HepG2 (cell line): ENCODE data around the gene MAB21L4. TPM values are rescaled to one million over a fixed set of nuclear protein-coding genes. Genes with fewer than 3 reads are reported as not detected.

Experiments
- ARID2 ChIP-seq: sonication (generic); formaldehyde crosslinking; IDR thresholded peaks from 2 replicates; pipeline ENCODE4 v1.8.1; 2022; ENCODE audit warnings: mild to moderate bottlenecking, missing genetic modification reagents, borderline replicate concordance
- ARNTL ChIP-seq: sonication (generic); formaldehyde crosslinking; IDR thresholded peaks from 2 replicates; pipeline ENCODE4 v1.4.0; 2020; ENCODE audit warnings: mild to moderate bottlenecking, missing genetic modification reagents
- CEBPB ChIP-seq: IDR thresholded peaks from 2 replicates; pipeline ENCODE4 v1.6.1; 2011; ENCODE audit warnings: low read depth, low read length, improper control_type of control experiment, borderline replicate concordance
- EZH2 ChIP-seq: conservative IDR thresholded peaks from 2 replicates; pipeline ENCODE4 v1.6.1; 2012; ENCODE audit warnings: mild to moderate bottlenecking, low read depth, low read length, moderate library complexity
- FOXK2 ChIP-seq: fragments of 450-650 bp; IDR thresholded peaks from 2 replicates; pipeline ENCODE4 v1.6.1; 2016
- IRF2 ChIP-seq: IDR thresholded peaks from 2 replicates; pipeline ENCODE4 v1.6.1; 2018; ENCODE audit warnings: missing genetic modification reagents, missing compliant biosample characterization
- KDM5B ChIP-seq: sonication (generic); formaldehyde crosslinking; IDR thresholded peaks from 2 replicates; pipeline ENCODE4 v1.4.0; 2020; ENCODE audit warnings: missing genetic modification reagents, mild to moderate bottlenecking, borderline replicate concordance
- NR3C1 ChIP-seq: sonication (generic); formaldehyde crosslinking; IDR thresholded peaks from 2 replicates; pipeline ENCODE4 v1.4.0; 2020; ENCODE audit warnings: missing genetic modification reagents
- SALL2 ChIP-seq: sonication (generic); formaldehyde crosslinking; IDR thresholded peaks from 2 replicates; pipeline ENCODE4 v1.8.1; 2023; ENCODE audit warnings: mild to moderate bottlenecking, missing genetic modification reagents, inconsistent platforms
- STAT6 ChIP-seq: sonication (generic); formaldehyde crosslinking; IDR thresholded peaks from 2 replicates; pipeline ENCODE4 v1.4.0; 2020; ENCODE audit warnings: missing genetic modification reagents, mild to moderate bottlenecking, borderline replicate concordance
- ZFP1 ChIP-seq: IDR thresholded peaks from 2 replicates; pipeline ENCODE4 v1.6.1; 2016
- ZFP62 ChIP-seq: sonication (generic); formaldehyde crosslinking; IDR thresholded peaks from 2 replicates; pipeline ENCODE4 v1.4.0; 2020; ENCODE audit warnings: missing genetic modification reagents
- ZKSCAN5 ChIP-seq: sonication (generic); formaldehyde crosslinking; IDR thresholded peaks from 2 replicates; pipeline ENCODE4 v1.5.1; 2020; ENCODE audit warnings: mild to moderate bottlenecking, missing genetic modification reagents
- ZNF142 ChIP-seq: sonication (generic); formaldehyde crosslinking; IDR thresholded peaks from 2 replicates; pipeline ENCODE4 v1.4.0; 2020; ENCODE audit warnings: missing genetic modification reagents
- ZNF281 ChIP-seq: sonication (generic); formaldehyde crosslinking; IDR thresholded peaks from 2 replicates; pipeline ENCODE4 v1.4.0; 2020; ENCODE audit warnings: missing genetic modification reagents, borderline replicate concordance
- ZNF883 ChIP-seq: sonication (generic); formaldehyde crosslinking; IDR thresholded peaks from 2 replicates; pipeline ENCODE4 v1.5.1; 2020; ENCODE audit warnings: mild to moderate bottlenecking, missing genetic modification reagents; ENCODE audit errors: not compliant biosample characterization
- polyA plus RNA-seq, 8 experiments: library from polyadenylated mRNA; depleted of rRNA in 3 of 8; stranded (reverse) in 7 of 8; unstranded in 1 of 8; fragments of >200 nt; fragmentation: Illumina TruSeq in 4 of 8; extraction: Trizol in 4 of 8; gene quantifications; 2 replicates each; pipeline versions ENCODE4 v1.2.1 to v1.2.3, GENCODE V29; 2011 to 2016; ENCODE audit warnings: low read depth in 4 of 8, missing spikeins in 1 of 8, mixed read lengths in 1 of 8; ENCODE audit not compliant: insufficient read depth in 1 of 8
- total RNA-seq, 5 experiments: library from RNA; depleted of rRNA; stranded (reverse); fragments of >200 nt; fragmentation: Illumina TruSeq; extraction: Trizol; gene quantifications; 2 replicates each; pipeline ENCODE4 v1.2.3, GENCODE V29; 2016; ENCODE audit warnings: low read depth in 1 of 5

Gene MAB21L4
- total and polyA plus RNA-seq, 2 of the 13 experiments (the other 11 are each of a cell fraction or from before 2014, with no cell fraction given) = 3.0 to 14.0 TPM

GRCh38 chr2:240876475-240877251 lies 19.3 kb downstream of the MAB21L4 start (continued):
- peak; percentile 96; the same call in 1 of the 2 replicates for TF ChIP-seq ARID2 (CRISPR knock-in tag)
- TF ChIP-seq FOXK2 = no peak
- no peak; the same call in 1 of the 2 replicates for TF ChIP-seq ZFP1 (CRISPR knock-in tag)
- TF ChIP-seq ZKSCAN5 (CRISPR knock-in tag) = no peak
- TF ChIP-seq IRF2 = peak; percentile 86
- TF ChIP-seq KDM5B (CRISPR knock-in tag) = peak; percentile 84; the same call in 1 of the 2 replicates
- TF ChIP-seq ARNTL (CRISPR knock-in tag) = peak; percentile 95
- 0 out of 2 replicates have a peak, but pooled peaks have one; percentile 52 for TF ChIP-seq SALL2 (CRISPR knock-in tag)
- no peak for TF ChIP-seq ZNF142
- peak; percentile 52; the same call in 1 of the 2 replicates for TF ChIP-seq ZNF281 (CRISPR knock-in tag)
- TF ChIP-seq ZFP62 (CRISPR knock-in tag) = no peak
- no peak for TF ChIP-seq CEBPB
- TF ChIP-seq STAT6 (CRISPR knock-in tag) = peak; percentile 93
- peak; percentile 90 for TF ChIP-seq ZNF883 (CRISPR knock-in tag)
- TF ChIP-seq NR3C1 (CRISPR knock-in tag) = no peak
- TF ChIP-seq EZH2 = no peak
